Activated CD8-positive, alpha-beta memory T cell treated with anti-CD3 and anti-CD28 coated beads, Interleukin-2, amount 50 U/mL, for 1 hour (primary cell): ENCODE results near the gene AGAP3.

Experiments used
- DNase-seq: peaks from one replicate; pipeline ENCODE4 v3.0.0-alpha.2; 2020; ENCODE audit errors: extremely low read depth

AGAP3 gene

DNA sequence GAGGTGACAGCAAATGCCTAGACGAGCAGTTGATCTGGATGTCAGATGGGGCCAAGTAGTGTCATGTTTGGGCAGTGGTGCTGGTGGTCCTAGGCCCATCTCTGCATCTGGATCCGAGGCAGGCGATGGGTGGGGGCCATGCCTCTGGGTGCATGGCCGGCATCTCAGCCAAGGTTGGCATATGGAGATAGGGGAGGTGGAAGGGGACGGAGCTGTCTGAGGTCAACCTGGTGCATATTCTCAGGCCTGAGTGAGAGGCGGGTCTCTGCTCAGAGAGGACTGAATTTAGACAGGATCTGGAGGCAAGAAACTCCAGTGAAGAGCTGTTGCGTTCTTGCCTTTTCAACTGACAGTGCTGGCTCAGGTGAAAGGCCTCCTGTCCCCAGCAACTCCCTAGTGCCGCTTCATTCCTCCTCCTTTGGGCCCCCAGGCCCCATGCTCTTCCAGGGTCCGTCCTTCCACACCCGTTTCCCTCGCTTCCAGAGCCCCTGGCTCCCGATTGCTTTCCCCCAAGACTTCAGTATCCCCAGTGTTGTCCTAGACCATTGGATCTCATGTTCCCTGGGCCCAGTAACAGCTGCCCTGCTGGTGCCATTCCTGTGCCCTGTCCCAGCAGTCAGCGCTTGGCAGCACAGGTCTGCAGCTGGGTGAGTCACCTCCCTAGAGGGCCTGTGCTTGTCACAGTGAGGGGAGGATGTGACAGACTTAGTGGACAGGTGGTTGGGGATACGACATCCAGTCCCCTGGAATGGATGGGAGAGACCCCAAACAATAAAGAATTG lies 48.7 kb downstream of the AGAP3 start:
- no peak for DNase-seq

DNA sequence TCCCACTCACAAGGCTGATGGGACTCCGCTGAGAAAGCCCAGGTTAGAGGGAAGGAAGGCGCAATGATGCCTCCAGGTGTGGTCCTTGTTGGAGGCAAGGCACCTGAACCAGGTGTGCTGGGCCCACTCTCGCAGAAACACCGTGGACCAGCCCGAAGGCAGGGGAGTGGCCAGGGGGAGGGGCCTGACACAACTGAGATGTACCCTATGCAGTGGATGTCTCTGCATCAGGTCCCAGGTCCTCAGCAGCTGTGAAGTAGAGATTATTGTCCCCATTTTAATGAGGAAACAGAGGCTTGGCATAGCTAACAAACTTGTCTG lies 49.2 kb downstream of the AGAP3 start:
- DNase-seq = no peak

DNA sequence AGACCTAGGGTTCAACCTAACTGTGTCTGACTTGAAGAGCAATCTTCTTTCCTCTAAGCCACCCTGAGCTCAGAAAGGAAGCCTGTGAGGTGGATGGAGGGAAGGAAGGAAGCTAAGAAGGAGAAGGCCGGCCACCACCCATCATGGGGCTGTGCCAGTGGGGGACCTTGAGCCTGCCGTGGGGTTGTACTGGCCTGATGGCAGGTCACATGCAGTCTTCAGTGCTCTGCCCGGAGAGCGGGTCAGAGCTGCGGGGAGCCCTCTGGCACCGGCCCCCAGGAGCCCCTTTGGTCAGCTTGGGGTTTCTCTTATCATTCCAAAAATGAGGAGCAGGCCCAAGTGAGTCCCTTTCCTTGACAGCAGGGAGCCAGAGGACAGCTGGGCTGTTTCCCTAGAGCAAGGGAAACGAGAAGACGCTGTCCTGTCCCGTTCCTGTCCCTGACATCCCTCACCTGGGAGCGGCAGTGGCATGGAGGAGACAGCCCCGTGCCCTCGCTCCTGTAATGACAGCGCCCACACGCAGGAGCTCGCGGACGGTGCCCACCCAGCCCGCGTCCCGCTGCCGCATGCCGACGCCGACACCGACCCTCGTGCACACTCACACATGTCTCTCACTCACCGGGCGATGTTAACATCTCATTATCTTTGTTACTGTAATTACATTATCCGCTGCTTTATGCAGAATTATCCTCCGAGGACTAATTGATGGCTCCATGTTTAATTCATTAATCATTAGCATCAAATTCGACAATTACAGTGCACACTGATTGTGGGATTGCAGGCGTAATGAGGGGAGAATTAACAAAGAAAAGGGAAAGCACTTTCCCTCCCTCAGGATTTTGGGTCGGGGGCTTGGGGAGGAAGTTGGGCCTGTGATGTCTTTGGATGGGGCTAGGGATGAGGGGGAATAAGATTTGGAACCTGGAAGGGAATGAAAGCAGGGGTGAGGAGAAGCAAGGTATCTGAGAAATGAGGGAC lies 49.9 kb downstream of the AGAP3 start:
- no peak for DNase-seq

DNA sequence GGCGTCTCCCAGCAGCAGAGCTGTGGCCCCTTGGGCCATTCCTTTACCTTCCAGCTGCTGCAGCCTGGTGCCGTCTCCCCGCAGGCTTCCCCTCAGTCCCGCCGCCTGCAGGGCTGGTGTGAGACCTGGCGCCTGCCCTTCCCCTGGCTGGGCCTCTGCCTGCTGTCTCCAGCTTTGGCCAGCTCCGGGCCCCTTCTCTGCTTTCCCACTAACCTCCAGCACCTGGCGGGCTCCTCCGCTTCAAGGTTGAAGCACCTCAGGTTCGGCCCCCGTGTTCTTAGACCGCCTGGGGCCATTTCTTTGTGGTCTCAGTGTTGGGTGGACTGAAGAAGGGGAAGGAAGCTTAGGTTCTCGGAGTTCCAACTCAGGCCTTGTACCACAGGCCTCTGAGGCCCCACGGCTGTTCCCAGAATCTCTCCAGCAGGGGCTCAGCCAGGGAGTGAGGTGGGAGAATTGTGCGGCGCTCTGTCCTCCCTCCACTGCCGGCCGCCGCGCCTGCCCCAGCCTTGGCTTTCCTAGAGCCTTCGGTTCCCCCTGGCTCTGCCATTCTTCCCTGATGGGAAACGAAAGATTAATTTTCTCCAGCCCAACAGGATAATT lies 50.9 kb downstream of the AGAP3 start:
- DNase-seq = no peak

DNA sequence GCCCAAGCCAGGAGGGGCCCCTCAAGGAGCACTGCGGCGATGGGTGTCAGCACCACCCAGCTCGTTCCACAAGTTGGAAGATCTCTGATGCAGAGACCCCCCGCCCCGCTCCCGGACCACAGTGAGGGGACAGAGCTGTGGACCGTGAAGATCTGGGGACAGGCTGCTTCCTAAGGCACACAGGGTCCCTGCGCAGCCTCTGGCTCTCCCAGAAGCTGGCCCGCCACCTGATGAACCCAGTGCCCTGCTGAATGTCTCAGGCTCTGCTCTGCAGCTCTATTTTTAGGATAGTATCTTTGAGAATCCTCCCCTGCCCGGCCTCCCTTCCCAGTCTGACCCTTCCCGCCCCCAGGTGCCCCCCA lies 51.5 kb downstream of the AGAP3 start:
- no peak for DNase-seq

DNA sequence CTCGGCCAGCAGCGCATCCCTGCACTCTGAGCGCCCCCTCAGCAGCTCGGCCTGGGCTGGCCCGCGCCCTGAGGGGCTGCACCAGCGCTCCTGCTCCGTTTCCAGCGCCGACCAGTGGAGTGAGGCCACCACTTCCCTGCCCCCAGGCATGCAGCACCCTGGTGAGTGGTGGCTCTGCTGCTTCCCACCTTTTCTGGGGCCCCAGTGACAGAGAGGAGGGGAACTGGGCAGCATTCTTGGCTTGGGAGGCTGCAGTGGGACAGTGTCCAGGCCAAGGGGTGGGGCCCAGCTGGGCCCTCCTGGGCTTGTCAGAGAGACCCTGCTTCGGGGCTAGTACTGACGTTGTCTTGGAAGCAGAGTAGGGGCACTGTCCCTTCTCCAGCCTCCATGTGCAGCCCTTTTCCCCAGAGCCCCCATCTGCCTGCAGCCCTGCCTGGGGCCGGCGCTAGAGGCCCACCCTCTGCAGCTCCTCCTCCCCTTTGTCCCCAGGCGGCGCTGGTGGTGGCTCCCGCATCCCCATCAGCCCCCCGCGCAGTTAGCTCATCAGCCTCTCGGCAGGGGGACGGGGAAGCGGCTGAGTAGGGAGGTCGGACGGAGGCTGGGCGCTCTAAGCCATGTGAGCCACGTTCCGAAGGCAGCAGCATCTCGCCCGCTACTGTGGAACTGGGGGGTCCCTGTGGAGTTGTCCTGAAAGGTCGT lies 52.0 kb downstream of the AGAP3 start:
- no peak for DNase-seq

DNA sequence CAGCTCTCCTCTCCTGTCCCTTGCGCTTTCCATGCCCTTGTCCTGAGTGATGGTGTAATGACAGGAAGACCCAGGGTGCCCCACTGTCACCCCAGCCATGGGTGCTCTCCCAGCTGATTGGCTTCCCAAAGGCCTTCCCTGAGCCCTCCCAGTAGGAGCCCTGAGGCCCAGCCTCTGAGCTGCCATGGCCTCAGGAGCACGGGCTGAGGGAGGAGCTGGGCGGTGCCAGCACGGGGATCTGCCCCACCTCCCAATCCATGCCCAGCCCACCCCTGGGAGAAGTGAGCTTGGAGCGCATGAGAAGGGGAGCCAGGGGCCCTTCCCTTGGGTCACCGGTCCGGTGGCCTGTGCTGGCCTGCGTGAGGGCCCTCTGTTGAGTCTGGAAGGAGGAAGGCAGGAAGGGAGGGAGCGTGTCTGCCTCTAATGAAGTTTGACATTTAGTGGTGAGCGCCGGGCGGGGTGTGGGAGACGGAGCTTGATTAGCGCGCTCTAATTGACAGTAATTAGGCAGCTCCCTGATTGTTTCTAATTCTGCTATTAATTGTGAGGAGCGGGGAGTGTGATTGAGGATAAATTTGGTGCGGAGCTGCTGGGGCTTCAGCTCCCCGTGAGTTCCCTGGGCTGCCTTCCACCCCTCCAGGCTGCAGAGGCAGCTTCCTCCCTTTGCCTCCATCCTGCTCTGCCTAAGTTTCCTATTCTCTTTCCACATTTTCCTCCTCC lies 53.0 kb downstream of the AGAP3 start:
- DNase-seq = no peak

DNA sequence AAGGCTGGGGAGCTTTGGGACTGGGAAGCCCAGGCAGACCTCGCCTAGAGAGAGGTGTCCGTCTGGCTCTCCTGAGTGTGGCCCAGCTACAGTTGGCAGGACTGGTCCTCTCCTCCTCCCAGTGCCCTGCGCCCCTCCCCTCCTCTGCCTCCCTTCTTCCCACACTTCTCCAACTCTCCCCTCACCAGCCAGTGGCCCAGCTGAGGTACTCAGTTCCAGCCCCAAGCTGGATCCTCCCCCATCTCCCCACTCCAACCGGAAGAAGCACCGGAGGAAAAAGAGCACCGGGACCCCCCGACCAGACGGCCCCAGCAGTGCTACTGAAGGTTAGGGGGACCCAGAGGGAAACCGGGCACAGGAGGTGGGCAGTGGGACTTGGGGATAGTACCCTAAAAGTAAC lies 53.5 kb downstream of the AGAP3 start:
- DNase-seq = no peak

DNA sequence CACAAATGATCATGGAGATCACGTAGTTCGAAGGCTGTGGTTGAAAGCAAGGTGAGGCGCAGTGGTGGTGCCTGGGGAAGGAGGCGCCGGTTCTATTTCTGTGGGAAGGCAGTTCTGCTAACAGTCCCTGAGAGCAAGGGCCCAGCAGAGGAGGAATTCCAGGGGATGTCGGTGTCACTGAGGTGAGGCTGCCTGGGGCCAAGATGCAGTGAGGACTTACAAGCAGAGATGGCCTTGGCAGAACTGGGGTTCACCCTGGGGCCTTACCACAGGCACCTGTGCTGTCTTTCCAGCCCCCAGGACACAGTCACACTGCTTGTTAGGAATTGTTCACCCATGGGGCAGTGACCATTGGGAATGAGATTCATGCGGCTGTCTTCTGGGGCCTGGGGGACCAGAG lies 54.6 kb downstream of the AGAP3 start:
- no peak for DNase-seq

DNA sequence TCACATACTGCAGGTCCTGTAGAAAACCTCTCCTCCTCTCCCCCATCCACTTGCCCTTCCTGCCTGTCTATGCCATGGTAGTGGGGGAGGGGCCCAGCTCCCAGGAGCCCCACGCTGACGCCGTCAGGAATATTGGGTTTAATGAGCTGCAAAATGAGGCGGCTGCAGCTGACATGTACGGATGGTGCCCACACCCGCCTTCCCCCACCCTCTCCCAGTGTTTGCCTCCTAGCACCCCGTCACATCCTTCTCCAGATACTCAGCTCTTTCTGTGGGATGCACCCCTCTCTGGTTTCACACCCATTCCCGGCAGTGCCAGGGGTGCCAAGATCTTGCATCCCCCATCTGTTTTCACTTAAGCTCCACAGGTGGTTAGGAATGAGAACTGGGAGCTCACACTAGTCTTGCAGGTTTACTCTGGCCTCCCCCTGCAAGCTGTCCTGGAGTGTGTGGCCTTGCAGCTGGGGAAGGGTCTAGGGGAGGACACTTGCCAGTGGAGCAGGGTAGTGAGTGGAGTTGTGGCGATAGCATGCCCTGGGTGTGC lies 55.1 kb downstream of the AGAP3 start:
- no peak for DNase-seq

DNA sequence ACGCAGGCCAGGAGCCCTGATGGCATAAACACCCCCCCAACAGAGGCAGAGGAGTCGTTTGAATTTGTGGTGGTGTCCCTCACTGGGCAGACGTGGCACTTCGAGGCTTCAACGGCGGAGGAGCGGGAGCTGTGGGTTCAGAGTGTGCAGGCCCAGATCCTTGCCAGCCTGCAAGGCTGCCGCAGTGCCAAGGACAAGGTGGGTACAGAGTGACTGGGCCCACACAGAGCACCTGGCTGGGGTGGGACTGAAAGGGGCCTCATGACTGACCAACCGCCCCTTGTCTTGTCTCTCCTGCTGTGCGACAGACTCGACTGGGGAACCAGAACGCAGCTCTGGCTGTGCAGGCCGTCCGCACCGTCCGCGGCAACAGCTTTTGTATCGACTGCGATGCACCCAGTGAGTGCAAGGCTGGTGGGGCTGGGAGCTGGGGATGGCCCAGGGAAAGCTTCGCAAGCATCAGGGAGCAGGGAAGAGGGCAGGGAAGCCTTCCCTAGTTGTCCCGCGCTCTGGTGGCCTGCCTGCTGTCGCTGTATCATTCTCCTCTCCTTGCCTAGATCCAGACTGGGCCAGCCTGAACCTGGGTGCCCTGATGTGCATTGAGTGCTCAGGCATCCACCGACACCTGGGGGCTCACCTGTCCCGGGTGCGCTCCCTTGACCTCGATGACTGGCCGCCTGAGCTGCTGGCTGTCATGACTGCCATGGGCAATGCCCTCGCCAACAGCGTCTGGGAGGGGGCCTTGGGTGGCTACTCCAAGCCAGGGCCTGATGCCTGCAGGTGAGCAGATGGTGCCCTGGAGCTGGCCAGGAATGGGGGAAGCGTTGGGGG lies 55.8 kb downstream of the AGAP3 start:
- DNase-seq = no peak

DNA sequence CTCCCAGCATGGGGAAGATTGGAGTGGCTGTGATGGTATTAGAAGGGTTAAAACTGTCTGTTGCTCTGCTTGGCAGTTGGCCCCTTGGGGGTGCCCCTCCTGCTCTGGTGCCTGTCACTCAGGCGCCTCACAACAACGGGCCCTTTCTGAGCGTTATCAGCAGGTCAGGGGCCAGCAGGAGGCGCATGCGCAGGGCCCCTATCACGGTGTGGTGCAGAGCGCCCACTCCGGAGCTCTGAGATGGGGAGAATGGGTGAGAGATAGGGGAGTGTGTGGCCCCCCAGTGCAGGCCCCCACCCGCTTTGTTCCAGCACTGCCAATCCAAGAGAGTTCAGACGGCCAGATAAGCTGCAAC lies 56.4 kb downstream of the AGAP3 start:
- DNase-seq = no peak

DNA sequence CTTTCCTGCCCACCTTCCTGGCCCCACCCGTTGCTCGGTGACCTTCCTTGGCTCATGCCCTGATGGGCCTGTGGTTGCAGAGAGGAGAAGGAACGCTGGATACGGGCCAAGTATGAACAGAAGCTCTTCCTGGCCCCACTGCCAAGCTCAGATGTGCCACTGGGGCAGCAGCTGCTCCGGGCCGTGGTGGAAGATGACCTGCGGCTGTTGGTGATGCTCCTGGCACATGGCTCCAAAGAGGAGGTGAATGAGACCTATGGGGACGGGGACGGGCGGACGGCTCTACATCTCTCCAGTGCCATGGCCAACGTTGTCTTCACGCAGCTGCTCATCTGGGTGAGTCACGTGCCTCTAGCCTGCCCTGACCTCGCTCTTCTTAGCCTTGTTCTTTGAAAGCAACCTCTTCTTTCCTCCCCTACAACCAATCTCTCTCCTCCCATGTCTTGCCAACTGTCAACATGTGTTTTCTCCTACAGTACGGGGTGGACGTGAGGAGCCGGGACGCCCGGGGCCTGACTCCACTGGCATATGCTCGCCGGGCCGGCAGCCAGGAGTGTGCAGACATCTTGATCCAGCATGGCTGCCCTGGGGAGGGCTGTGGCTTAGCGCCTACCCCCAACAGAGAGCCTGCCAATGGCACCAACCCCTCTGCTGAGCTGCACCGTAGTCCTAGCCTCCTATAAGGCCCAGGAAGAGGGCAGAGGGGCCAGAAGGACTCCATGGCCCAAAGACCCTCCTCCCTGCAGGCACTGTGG lies 57.2 kb downstream of the AGAP3 start:
- DNase-seq = no peak

DNA sequence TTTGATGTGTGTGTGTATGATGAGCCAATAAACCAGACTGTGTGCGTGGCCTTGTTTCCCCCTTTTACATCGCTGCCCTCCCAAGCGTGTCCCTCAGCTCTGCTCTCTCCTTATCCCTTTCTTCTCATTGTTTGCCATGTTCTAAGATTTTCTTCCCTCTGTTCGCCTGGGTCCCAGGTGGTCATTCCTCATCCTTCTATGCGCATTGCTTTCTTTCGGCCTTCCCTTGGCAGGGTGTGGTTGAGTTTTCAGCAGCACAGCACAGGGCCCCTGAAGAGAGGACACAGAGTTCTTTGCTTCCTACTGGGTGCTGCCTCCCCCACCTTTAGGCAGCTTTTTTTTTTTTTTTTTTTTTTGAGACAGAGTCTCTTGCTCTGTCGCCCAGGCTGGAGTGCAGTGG lies 58.1 kb downstream of the AGAP3 start:
- no peak for DNase-seq

DNA sequence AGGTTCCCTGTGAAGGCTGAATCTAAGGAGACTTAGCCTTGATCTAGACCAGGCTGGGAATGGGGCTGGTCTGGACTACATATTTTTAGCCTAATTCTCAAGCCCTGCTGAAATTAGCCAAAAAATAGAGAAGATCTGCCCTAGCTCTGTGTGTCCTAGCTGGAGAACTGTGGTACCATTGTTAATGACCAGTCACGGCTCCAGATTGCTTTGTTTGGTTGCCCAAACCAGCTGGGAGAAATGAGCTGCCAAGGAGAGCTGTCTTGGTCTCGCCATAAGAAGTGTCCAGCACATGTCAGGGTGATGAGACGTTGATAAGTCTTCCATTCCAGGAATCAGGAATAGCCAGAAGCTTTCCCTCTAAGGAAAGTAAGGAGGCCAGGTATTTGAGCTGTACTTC lies 60.5 kb downstream of the AGAP3 start:
- DNase-seq = no peak

DNA sequence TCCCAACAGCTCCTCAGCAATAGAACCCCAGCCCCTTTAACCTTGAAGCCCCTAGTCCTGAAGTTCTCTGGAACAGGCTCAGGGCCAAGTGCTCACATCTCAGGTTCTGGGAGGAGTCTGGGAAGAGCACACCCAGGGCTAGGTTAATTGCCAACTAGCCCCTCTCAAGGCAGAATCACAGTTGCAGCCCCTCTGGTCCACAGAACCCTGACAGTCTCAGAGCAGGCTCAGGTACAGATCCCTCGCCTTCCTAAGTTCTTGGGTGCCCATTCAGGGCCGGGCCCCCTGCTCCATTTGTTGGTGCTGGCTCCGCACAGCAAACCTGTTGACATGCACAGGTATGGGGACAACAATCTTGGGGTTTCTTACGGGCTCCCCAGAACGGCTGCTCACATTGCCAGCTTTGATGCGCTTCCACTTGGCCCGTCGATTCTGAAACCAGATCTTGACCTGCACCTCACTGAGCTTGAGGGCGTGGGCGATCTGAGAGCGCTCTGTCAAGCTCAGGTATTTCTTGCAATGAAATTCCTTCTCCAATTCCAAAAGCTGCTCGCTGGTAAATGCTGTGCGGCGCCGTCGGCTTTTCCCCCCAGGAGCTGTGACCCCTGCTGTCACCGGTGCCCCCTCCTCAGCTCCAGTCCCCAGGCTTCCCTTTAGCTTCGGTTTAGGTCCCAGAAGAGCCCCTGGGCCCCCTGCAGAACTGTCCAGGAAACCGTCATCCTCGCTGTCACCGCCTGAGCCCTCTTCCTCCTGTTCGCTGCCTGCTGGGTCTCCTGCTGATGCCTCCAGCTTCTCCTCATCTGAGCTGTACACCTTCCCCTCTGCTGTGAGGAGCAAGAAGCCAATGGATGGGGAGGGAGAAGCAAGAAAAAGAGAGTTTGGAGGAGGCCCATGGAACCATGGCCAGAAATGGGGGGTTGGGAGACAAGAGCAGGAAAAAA lies 62.3 kb downstream of the AGAP3 start:
- no peak for DNase-seq

DNA sequence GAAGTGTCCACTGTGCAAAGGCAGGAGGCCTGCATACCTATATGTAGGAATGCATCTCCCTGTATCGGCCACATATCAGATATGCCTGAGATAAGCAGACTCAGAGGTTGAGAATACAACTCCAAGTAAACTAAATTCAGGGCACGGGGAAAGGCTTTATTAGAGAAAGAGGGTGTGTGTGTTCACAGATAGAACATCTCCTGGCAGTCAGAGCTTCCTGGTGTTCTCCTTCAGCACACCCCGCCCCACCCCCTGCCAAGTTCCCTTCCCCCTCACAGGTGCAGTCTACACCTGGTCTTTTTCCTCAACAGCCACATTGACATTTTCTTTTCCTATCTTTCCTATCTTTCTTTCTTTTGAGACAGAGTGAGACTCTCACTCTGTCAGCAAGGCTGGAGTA lies 64.1 kb downstream of the AGAP3 start:
- DNase-seq = no peak

DNA sequence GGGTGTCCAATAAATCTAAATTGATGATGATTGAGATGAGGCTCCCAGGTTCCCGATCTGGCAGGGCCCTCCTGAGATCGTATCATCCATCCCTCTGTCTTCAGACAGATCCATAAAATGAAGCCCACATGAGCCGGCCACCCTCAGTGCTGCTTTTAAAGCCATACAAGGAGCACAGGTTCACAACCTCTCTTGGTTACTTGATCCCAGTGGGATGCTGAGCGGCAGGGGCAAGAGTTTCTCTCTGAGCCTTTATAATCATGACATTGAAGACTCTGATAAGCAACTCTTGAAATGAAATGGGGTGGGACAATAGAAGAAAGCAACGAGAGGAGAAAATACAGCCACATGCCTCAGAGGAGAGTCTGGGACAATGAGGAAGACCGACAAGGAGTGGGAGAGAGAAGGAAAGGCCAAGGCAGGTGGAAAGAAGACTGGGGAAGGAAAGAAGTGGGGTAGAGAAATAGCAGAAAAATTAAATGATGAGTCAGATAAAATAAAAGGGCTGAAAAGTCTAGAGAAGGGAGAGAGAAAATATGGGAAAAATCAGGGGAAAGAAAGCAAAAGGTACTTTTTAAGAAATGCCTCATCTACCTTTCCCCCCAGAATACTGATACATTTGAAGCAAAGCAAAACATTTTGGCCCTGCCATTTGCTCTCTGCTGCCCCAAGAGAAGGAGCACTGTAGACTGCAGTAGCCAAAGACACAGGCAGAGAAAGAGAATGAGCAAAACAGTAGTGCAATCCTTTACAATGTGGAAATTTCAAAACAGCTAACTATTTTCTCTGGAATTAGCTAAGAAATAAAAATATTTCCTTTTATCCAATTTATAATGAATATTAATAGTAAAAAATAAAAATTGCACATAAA lies 66.6 kb downstream of the AGAP3 start:
- no peak for DNase-seq
